ENCODE measurements around the gene SENP1.

DNA sequence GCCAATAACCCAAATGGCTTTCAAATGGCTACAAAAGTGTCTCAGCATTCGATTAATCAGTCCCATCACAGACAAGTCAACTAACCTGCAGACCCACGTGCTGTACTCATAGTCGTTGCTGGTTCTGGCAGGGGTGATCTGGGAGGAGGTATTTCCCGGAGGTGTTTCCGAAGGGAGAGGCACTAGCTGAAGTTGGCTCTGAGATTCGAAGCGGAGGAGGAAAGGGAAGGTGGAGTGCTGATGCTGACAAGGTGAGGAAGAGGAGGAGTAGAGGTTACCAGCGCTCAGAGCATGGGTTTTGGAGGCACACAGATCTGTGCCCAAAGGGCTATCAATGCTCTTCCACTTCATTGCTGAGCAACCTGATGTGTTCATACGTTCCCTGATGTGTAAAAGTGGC, 81.1 kb downstream of the SENP1 start:
- TF ChIP-seq, protein P1, sequence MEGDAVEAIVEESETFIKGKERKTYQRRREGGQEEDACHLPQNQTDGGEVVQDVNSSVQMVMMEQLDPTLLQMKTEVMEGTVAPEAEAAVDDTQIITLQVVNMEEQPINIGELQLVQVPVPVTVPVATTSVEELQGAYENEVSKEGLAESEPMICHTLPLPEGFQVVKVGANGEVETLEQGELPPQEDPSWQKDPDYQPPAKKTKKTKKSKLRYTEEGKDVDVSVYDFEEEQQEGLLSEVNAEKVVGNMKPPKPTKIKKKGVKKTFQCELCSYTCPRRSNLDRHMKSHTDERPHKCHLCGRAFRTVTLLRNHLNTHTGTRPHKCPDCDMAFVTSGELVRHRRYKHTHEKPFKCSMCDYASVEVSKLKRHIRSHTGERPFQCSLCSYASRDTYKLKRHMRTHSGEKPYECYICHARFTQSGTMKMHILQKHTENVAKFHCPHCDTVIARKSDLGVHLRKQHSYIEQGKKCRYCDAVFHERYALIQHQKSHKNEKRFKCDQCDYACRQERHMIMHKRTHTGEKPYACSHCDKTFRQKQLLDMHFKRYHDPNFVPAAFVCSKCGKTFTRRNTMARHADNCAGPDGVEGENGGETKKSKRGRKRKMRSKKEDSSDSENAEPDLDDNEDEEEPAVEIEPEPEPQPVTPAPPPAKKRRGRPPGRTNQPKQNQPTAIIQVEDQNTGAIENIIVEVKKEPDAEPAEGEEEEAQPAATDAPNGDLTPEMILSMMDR (IDR thresholded peaks at IDR 0.05; ENCODE audit: poor library complexity, severe bottlenecking) = no peak
- no peak for TF ChIP-seq EZH2 (IDR thresholded peaks at IDR 0.05; ENCODE audit: borderline replicate concordance, insufficient read depth, low read length, poor library complexity, severe bottlenecking)
- no peak for TF ChIP-seq POLR2AphosphoS5 (IDR thresholded peaks at IDR 0.05)
- TF ChIP-seq EP300 (conservative IDR thresholded peaks at IDR 0.05; ENCODE audit: poor library complexity, severe bottlenecking) = no peak
- TF ChIP-seq SMC3 (conservative IDR thresholded peaks at IDR 0.05; ENCODE audit: poor library complexity) = no peak
- no peak for TF ChIP-seq MXI1 (conservative IDR thresholded peaks at IDR 0.05; ENCODE audit: poor library complexity, severe bottlenecking)
